Amniotic epithelial cell (primary cell): ENCODE results near the gene DLGAP5.

ENCODE experiments used
- DNase-seq: peaks from one replicate; pipeline ENCODE4 v3.0.0-alpha.2; 2010; ENCODE audit warnings: low read depth

The DLGAP5 gene

GRCh38 chr14:55191203-55192053 lies at the start of gene DLGAP5:
DLGAP5 (minus strand) TSS chr14:55191585; CDS start chr14:55189179, 2,406 bp downstream.
- DNase-seq = peak; percentile 96

- DNase-seq = peak; percentile 89
These were observed 49.3 kb upstream of the DLGAP5 start for GRCh38 chr14:55240526-55241178.

GRCh38 chr14:55239320-55239719 lies 47.9 kb upstream of the DLGAP5 start:
- no peak for DNase-seq

- peak; percentile 31 for DNase-seq
These were observed 46.8 kb upstream of the DLGAP5 start for GRCh38 chr14:55238019-55238680.

GRCh38 chr14:55233591-55233990 lies 42.2 kb upstream of the DLGAP5 start:
- no peak for DNase-seq

- DNase-seq = no peak
These were observed 36.9 kb upstream of the DLGAP5 start for GRCh38 chr14:55228261-55228660.

GRCh38 chr14:55223364-55223763 lies 32.0 kb upstream of the DLGAP5 start:
- no peak for DNase-seq

- no peak for DNase-seq
These were observed 30.6 kb upstream of the DLGAP5 start for GRCh38 chr14:55221968-55222367.

GRCh38 chr14:55221186-55221585 lies 29.8 kb upstream of the DLGAP5 start:
- DNase-seq = peak; percentile 92

GRCh38 chr14:55220230-55220629 lies 28.8 kb upstream of the DLGAP5 start:
- DNase-seq = no peak

GRCh38 chr14:55212634-55213033 lies 21.2 kb upstream of the DLGAP5 start:
- no peak for DNase-seq

GRCh38 chr14:55207832-55208231 lies 16.4 kb upstream of the DLGAP5 start:
- DNase-seq = no peak

- peak; percentile 40 for DNase-seq
These were observed 14.8 kb upstream of the DLGAP5 start for GRCh38 chr14:55206175-55206693.

GRCh38 chr14:55201219-55202101 lies 10.1 kb upstream of the DLGAP5 start:
- no peak for DNase-seq

- no peak for DNase-seq
These were observed 9.3 kb upstream of the DLGAP5 start for GRCh38 chr14:55200651-55201050.

- DNase-seq = peak; percentile 76
These were observed 7.4 kb upstream of the DLGAP5 start for GRCh38 chr14:55198749-55199148.

GRCh38 chr14:55194656-55195355 lies 3.4 kb upstream of the DLGAP5 start:
- DNase-seq = no peak

- no peak for DNase-seq
These were observed 753 bp upstream of the DLGAP5 start for GRCh38 chr14:55192054-55192621.

GRCh38 chr14:55190906-55191202 lies 531 bp downstream of the DLGAP5 start:
- no peak for DNase-seq

- peak; percentile 49 for DNase-seq
These were observed 2.6 kb downstream of the DLGAP5 start for GRCh38 chr14:55188686-55189295.
